Measurements from ENCODE around the gene MSX2. TPM values are rescaled to one million over a fixed set of nuclear protein-coding genes. Genes with fewer than 3 reads are reported as not detected.

MSX2 gene
- total RNA-seq, 2 donors from 2014 or later = 2.0 TPM; not detected in 1

- TF ChIP-seq CTCF (IDR thresholded peaks at IDR 0.05) = no peak
- peaks cover 3 to 17% of the 10 kb centered on the region in 2 donors for H3K4me1 ChIP-seq (ENCODE audit: control insufficient read depth in 1 of 2, low read depth in 2 of 2)
- H3K27ac ChIP-seq = no peak overlapping the region
- no peak for DNase-seq (ENCODE audit: low spot score)
- peaks cover 4% of the 10 kb centered on the region for H3K27me3 ChIP-seq (replicated peaks; ENCODE audit: insufficient read depth)
- no peaks in the 10 kb centered on the region for H3K9me3 ChIP-seq
- H3K36me3 ChIP-seq = no peaks in the 10 kb centered on the region
- peak overlapping the region; percentile 3 for H3K4me3 ChIP-seq
- no peak for ATAC-seq (ENCODE audit: insufficient number of reproducible peaks, low FRiP score, low read depth)
These were observed 11.3 kb downstream of the MSX2 start for GRCh38 chr5:174735498-174736330.

GRCh38 chr5:174736331-174736721 lies 11.9 kb downstream of the MSX2 start:
- Histone ChIP-seq H3K27me3 (replicated peaks; ENCODE audit: insufficient read depth) (peaks cover 4% of the 10 kb centered on the region), H3K27ac (no peak overlapping the region), H3K36me3 (no peaks in the 10 kb centered on the region), H3K9me3 (no peaks in the 10 kb centered on the region), H3K4me1 (ENCODE audit: control insufficient read depth in 1 of 2, low read depth in 2 of 2) (peaks cover 3 to 16% of the 10 kb centered on the region in 2 donors), H3K4me3 (no peak overlapping the region)
- ATAC-seq (ENCODE audit: insufficient number of reproducible peaks, low FRiP score, low read depth) (no peak), DNase-seq (ENCODE audit: low spot score) (no peak)
- no peak for TF ChIP-seq CTCF (IDR thresholded peaks at IDR 0.05)

GRCh38 chr5:174736777-174737176 lies 12.4 kb downstream of the MSX2 start:
- TF ChIP-seq CTCF (IDR thresholded peaks at IDR 0.05) = no peak
- Histone ChIP-seq H3K4me3 (no peak overlapping the region), H3K4me1 (ENCODE audit: control insufficient read depth in 1 of 2, low read depth in 2 of 2) (peaks cover 3 to 12% of the 10 kb centered on the region in 2 donors), H3K36me3 (no peaks in the 10 kb centered on the region), H3K9me3 (no peaks in the 10 kb centered on the region), H3K27me3 (replicated peaks; ENCODE audit: insufficient read depth) (peaks cover 4% of the 10 kb centered on the region), H3K27ac (no peak overlapping the region)
- DNase-seq (ENCODE audit: low spot score) (no peak), ATAC-seq (ENCODE audit: insufficient number of reproducible peaks, low FRiP score, low read depth) (no peak)

- Histone ChIP-seq H3K9me3 (no peaks in the 10 kb centered on the region), H3K27ac (no peak overlapping the region), H3K4me1 (ENCODE audit: control insufficient read depth in 1 of 2, low read depth in 2 of 2) (peaks cover 3 to 6% of the 10 kb centered on the region in 2 donors), H3K27me3 (replicated peaks; ENCODE audit: insufficient read depth) (peaks cover 4% of the 10 kb centered on the region), H3K36me3 (no peaks in the 10 kb centered on the region), H3K4me3 (no peak overlapping the region)
- DNase-seq (ENCODE audit: low spot score) = no peak
- no peak for TF ChIP-seq CTCF (IDR thresholded peaks at IDR 0.05)
- no peak for ATAC-seq (ENCODE audit: insufficient number of reproducible peaks, low FRiP score, low read depth)
These were observed 12.9 kb downstream of the MSX2 start for GRCh38 chr5:174737330-174737729.

- Histone ChIP-seq H3K4me1 (ENCODE audit: control insufficient read depth in 1 of 2, low read depth in 2 of 2) (no peaks in the 10 kb centered on the region), H3K4me3 (no peak overlapping the region), H3K27me3 (replicated peaks; ENCODE audit: insufficient read depth) (no peaks in the 10 kb centered on the region), H3K36me3 (no peaks in the 10 kb centered on the region), H3K27ac (no peak overlapping the region), H3K9me3 (no peaks in the 10 kb centered on the region)
- no peak for DNase-seq (ENCODE audit: low spot score)
- ATAC-seq (ENCODE audit: insufficient number of reproducible peaks, low FRiP score, low read depth) = no peak
- no peak for TF ChIP-seq CTCF (IDR thresholded peaks at IDR 0.05)
These were observed 17.0 kb downstream of the MSX2 start for GRCh38 chr5:174741352-174741751.
